Mucosa of stomach (tissue), 1 donor: ENCODE data around the gene SPON1.
"Not testable (repeated sequence)": the region's sequence is repeated elsewhere in the genome, so short reads cannot be mapped to it uniquely, and the experiment has no call there.

Experiments used
- H3K27me3 ChIP-seq: one replicate; pipeline ENCODE4 v1.7.0; 2013; ENCODE audit warnings: mild to moderate bottlenecking, low read length; ENCODE audit not compliant: control insufficient read depth, insufficient read depth
- H3K36me3 ChIP-seq: one replicate; pipeline ENCODE4 v1.7.0; 2013; ENCODE audit warnings: low read length; ENCODE audit not compliant: control insufficient read depth, insufficient read depth
- H3K4me1 ChIP-seq: one replicate; pipeline ENCODE4 v1.7.0; 2013; ENCODE audit warnings: mild to moderate bottlenecking, low read length; ENCODE audit not compliant: control insufficient read depth, insufficient read depth
- H3K4me3 ChIP-seq: one replicate; pipeline ENCODE4 v1.7.0; 2013; ENCODE audit warnings: low read length
- H3K9ac ChIP-seq: one replicate; pipeline ENCODE4 v1.7.0; 2013; ENCODE audit warnings: mild to moderate bottlenecking, low read length, moderate library complexity
- H3K9me3 ChIP-seq: one replicate; pipeline ENCODE4 v1.7.0; 2013; ENCODE audit warnings: mild to moderate bottlenecking, low read length, moderate library complexity; ENCODE audit not compliant: control insufficient read depth
- donor health status: Pancreatic carcinoma.

The SPON1 gene

GRCh38 chr11:14125529-14125928, 163.0 kb downstream of the SPON1 start:
- Histone ChIP-seq H3K4me1 (peaks cover 5% of the 10 kb centered on the region), H3K4me3 (no peak overlapping the region), H3K9me3 (no peaks in the 10 kb centered on the region), H3K27me3 (no peaks in the 10 kb centered on the region), H3K9ac (no peak overlapping the region), H3K36me3 (no peaks in the 10 kb centered on the region)

GRCh38 chr11:14127679-14128078, 165.2 kb downstream of the SPON1 start:
- Histone ChIP-seq H3K36me3 (no peaks in the 10 kb centered on the region), H3K9me3 (no peaks in the 10 kb centered on the region), H3K4me3 (no peak overlapping the region), H3K4me1 (peaks cover 5% of the 10 kb centered on the region), H3K9ac (no peak overlapping the region), H3K27me3 (no peaks in the 10 kb centered on the region)

GRCh38 chr11:14132312-14132711, 169.8 kb downstream of the SPON1 start:
- H3K4me3 ChIP-seq, result no peak overlapping the region
- H3K9ac ChIP-seq, result no peak overlapping the region
- H3K4me1 ChIP-seq, result no peaks in the 10 kb centered on the region
- no peaks in the 10 kb centered on the region for H3K27me3 ChIP-seq
- no peaks in the 10 kb centered on the region for H3K36me3 ChIP-seq
- H3K9me3 ChIP-seq, result no peaks in the 10 kb centered on the region

- H3K9me3 ChIP-seq, result no peaks in the 10 kb centered on the region
- H3K27me3 ChIP-seq, result no peaks in the 10 kb centered on the region
- no peaks in the 10 kb centered on the region for H3K4me1 ChIP-seq
- no peak overlapping the region for H3K4me3 ChIP-seq
- H3K36me3 ChIP-seq, result no peaks in the 10 kb centered on the region
- H3K9ac ChIP-seq, result no peak overlapping the region
These were observed 170.9 kb downstream of the SPON1 start for GRCh38 chr11:14133381-14133780.

GRCh38 chr11:14136561-14136960, 174.0 kb downstream of the SPON1 start:
- no peak overlapping the region for H3K9ac ChIP-seq
- H3K27me3 ChIP-seq, result no peaks in the 10 kb centered on the region
- no peaks in the 10 kb centered on the region for H3K36me3 ChIP-seq
- no peaks in the 10 kb centered on the region for H3K9me3 ChIP-seq
- no peaks in the 10 kb centered on the region for H3K4me1 ChIP-seq
- H3K4me3 ChIP-seq, result no peak overlapping the region

- Histone ChIP-seq H3K4me3 (no peak overlapping the region), H3K9ac (no peak overlapping the region), H3K36me3 (no peaks in the 10 kb centered on the region), H3K27me3 (no peaks in the 10 kb centered on the region), H3K9me3 (no peaks in the 10 kb centered on the region), H3K4me1 (no peaks in the 10 kb centered on the region)
These were observed 174.8 kb downstream of the SPON1 start for GRCh38 chr11:14137284-14137683.

- H3K9me3 ChIP-seq, result no peaks in the 10 kb centered on the region
- H3K4me3 ChIP-seq, result no peak overlapping the region
- no peak overlapping the region for H3K9ac ChIP-seq
- no peaks in the 10 kb centered on the region for H3K36me3 ChIP-seq
- H3K4me1 ChIP-seq, result no peaks in the 10 kb centered on the region
- no peaks in the 10 kb centered on the region for H3K27me3 ChIP-seq
These were observed 178.5 kb downstream of the SPON1 start for GRCh38 chr11:14140991-14141390.

- H3K9ac ChIP-seq, result no peak overlapping the region
- no peaks in the 10 kb centered on the region for H3K27me3 ChIP-seq
- H3K4me1 ChIP-seq, result no peaks in the 10 kb centered on the region
- H3K36me3 ChIP-seq, result no peaks in the 10 kb centered on the region
- H3K4me3 ChIP-seq, result no peak overlapping the region
- H3K9me3 ChIP-seq, result no peaks in the 10 kb centered on the region
These were observed 179.2 kb downstream of the SPON1 start for GRCh38 chr11:14141676-14142075.

GRCh38 chr11:14144934-14145333, 182.4 kb downstream of the SPON1 start:
- no peak overlapping the region for H3K4me3 ChIP-seq
- H3K9me3 ChIP-seq, result no peaks in the 10 kb centered on the region
- H3K36me3 ChIP-seq, result no peaks in the 10 kb centered on the region
- H3K4me1 ChIP-seq, result no peaks in the 10 kb centered on the region
- no peaks in the 10 kb centered on the region for H3K27me3 ChIP-seq
- H3K9ac ChIP-seq, result no peak overlapping the region

- Histone ChIP-seq H3K4me3 (no peak overlapping the region), H3K4me1 (no peaks in the 10 kb centered on the region), H3K9me3 (no peaks in the 10 kb centered on the region), H3K9ac (no peak overlapping the region), H3K36me3 (no peaks in the 10 kb centered on the region), H3K27me3 (no peaks in the 10 kb centered on the region)
These were observed 186.2 kb downstream of the SPON1 start for GRCh38 chr11:14148653-14149273.

GRCh38 chr11:14149683-14150082, 187.2 kb downstream of the SPON1 start:
- no peaks in the 10 kb centered on the region for H3K27me3 ChIP-seq
- no peaks in the 10 kb centered on the region for H3K4me1 ChIP-seq
- no peak overlapping the region for H3K9ac ChIP-seq
- no peaks in the 10 kb centered on the region for H3K9me3 ChIP-seq
- H3K4me3 ChIP-seq, result no peak overlapping the region
- no peaks in the 10 kb centered on the region for H3K36me3 ChIP-seq

GRCh38 chr11:14150878-14151277, 188.4 kb downstream of the SPON1 start:
- Histone ChIP-seq H3K36me3 (no peaks in the 10 kb centered on the region), H3K4me1 (no peaks in the 10 kb centered on the region), H3K4me3 (no peak overlapping the region), H3K9ac (no peak overlapping the region), H3K27me3 (no peaks in the 10 kb centered on the region), H3K9me3 (no peaks in the 10 kb centered on the region)

GRCh38 chr11:14154103-14154502, 191.6 kb downstream of the SPON1 start:
- not testable (repeated sequence) for H3K4me1 ChIP-seq, H3K27me3 ChIP-seq, H3K36me3 ChIP-seq, H3K4me3 ChIP-seq, H3K9me3 ChIP-seq, H3K9ac ChIP-seq
